HG03159 (cell line): ENCODE measurements around the gene FOXE3.
"Not testable (repeated sequence)": the region's sequence is repeated elsewhere in the genome, so short reads cannot be mapped to it uniquely, and the experiment has no call there.

ENCODE experiments used
- ATAC-seq: cut with Tn5 transposase; IDR thresholded peaks from one replicate; pipeline ENCODE4 v1.9.1; 2021; ENCODE audit warnings: mild to moderate bottlenecking, moderate library complexity; ENCODE audit not compliant: unreplicated experiment

The FOXE3 gene

GRCh38 chr1:47444562-47445465 is 28.7 kb downstream of the FOXE3 start:
- no peak for ATAC-seq

- ATAC-seq, result no peak
These were observed 29.9 kb downstream of the FOXE3 start for GRCh38 chr1:47445823-47446550.

DNA sequence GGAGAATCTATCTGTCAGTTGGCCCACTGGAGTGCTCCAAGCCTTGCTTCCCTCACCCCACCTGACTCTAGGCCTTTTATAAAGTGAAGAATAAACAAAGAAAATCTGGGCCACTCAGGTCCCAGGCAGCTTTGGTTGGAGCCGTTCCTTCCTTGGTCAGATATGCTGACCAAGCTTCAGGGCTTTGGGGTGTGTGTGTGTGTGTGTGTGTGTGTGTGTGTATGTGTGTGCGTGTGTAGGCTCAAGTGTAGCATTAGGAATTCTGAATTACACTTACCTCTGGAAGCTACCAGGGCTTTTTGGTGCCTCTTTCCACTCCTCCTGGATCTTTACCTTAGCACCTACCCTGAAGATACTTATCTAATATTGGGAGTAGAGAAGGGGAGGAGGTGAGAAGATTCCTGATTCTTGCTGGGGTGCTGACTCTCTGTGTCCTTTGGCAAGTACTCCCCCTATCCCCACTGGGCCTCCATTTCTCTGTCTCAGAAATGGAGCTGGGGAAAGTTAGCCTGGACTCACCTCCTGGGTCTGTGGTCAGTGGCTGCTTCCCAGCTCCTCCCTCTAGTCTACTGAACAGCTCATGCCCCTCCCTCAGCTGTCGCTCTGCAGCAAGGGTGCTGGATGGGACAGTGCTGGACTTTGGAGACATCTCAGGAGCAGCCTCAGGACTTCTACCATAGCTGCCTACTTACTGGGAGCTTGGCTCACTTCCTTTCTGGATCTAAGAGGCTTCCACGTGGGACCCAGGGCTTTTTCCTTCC is 32.6 kb downstream of the FOXE3 start:
- ATAC-seq, result no peak

DNA sequence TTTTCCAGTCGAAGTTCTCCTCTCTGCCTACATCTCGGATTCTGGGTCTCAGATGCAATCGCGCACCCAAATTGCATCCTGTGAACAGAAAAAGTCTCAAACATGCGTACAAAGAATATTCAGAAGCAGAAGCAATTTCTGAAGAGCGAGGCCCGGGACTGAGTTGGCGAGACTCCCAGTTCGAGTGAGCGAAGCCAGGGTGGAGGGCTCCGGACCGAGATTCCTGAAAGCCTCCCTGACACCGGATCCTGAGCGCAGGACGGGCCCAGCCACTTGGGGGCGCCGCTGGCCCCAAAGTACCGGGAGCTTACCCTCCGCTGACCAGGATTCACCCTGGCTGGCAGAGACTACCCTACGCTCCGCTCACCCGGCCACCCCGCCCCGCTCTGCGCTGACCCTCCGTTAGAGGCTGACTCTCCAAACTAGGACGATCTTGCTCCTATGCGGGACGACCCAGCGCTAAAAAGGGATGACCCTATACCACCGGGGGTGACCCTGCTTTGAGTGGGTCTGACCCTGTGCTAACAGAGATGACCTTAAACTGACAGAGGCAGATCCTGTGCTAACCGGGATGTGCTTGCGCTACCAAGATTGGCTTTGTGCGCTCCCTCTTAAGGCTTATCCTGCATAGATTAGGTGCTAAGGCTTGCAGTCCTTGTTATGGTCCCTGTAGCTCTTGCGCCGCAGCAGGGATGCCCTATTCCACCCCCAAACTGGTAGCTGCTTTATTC is 33.9 kb downstream of the FOXE3 start:
- ATAC-seq, result no peak

GRCh38 chr1:47450606-47451005 is 34.5 kb downstream of the FOXE3 start:
- ATAC-seq, result no peak

GRCh38 chr1:47452426-47452825 is 36.3 kb downstream of the FOXE3 start:
- no peak for ATAC-seq

- not testable (repeated sequence) for ATAC-seq
These were observed 37.8 kb downstream of the FOXE3 start for GRCh38 chr1:47453910-47454309.

- ATAC-seq, result no peak
These were observed 40.2 kb downstream of the FOXE3 start for GRCh38 chr1:47456250-47456649.

DNA sequence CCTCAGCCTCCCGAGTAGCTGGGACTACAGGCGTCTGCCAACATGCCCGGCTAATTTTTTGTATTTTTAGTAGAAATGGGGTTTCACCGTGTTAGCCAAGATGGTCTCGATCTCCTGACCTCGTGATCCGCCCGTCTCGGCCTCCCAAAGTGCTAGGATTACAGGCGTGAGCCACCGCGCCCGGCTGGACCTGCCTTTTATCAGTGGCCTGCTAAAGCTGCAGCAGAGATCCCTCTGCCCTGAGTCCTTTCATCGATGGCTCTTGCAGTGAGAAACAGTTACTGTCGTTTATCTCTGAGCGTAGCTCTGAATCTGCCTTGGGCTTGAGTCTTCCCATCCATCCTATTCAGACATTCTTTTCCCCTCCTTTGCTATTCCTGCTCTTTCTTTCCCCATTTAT is 41.5 kb downstream of the FOXE3 start:
- ATAC-seq, result not testable (repeated sequence)

GRCh38 chr1:47459253-47459788 is 43.2 kb downstream of the FOXE3 start:
- no peak for ATAC-seq

DNA sequence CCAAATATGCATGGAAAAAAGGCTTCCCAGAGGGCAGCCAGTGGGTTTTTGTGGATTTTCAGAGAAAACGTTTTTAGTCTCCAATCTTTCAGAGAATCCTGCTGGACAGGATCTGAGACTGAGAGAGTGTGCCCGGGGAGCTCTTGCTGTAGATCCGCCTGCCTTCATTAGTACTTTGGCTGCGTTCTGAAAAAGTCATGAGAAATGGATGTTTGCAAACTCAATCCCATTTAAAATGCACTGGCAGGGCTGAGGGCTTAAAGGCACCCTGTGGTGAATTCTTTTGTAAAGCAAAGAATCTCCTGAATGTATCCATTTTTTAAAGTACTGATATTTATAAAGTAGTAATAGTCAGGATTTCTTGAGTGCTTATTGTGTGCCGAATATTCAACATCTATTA is 44.0 kb downstream of the FOXE3 start:
- no peak for ATAC-seq

DNA sequence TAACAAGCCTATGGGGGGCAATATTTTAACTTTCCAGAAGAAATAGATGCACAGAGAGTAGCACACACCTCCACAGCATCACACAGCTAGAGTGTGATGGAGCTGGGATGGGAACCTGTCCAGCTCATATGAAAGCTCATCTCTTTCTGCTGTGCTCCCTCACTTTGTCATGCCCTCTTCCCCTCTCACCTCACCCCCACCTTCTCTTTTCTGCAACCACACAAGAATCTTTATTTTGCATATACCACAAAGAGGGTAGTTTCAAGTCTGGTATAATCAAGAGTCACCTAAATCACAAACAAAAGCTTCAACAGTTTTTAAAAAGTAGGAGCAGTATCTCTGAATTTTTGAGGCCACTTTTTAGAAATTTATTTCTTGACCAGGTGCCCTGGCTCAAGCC is 44.4 kb downstream of the FOXE3 start:
- ATAC-seq, result no peak

DNA sequence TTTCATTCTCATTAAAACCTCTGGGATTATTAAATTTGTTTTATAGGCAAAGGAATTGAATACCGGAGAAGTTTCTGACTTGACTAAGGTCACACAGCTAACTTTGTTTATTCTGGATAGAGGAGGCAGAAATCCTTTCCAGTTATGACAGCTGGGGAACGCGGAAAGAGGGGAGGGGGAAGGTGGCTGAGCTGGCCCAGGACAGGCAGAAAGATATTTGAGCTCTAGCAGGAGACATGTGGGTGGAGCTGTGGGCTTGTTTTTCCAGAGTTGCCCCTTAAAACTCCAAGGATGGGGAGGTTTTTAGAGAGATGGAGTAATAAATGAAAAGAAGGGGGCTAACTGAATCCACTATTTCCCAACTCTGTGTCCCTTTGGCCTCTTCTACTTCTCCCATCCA is 49.5 kb downstream of the FOXE3 start:
- ATAC-seq, result no peak
